GM18526 (cell line): Measurements from ENCODE around the gene EYS.

Experiments
- POLR2A ChIP-seq: IDR thresholded peaks from 3 replicates; pipeline ENCODE4 v1.6.1; 2011; ENCODE audit not compliant: insufficient read length; ENCODE audit errors: extremely low read depth

The EYS gene

GRCh38 chr6:63709148-63709547, 1997.9 kb downstream of the EYS start:
- no peak for TF ChIP-seq POLR2A

GRCh38 chr6:63708631-63709030, 1998.4 kb downstream of the EYS start:
- TF ChIP-seq POLR2A, result no peak

- no peak for TF ChIP-seq POLR2A
These were observed 2000.4 kb downstream of the EYS start for GRCh38 chr6:63706630-63707029.

- no peak for TF ChIP-seq POLR2A
These were observed 2001.3 kb downstream of the EYS start for GRCh38 chr6:63705707-63706106.

- no peak for TF ChIP-seq POLR2A
These were observed 2016.8 kb downstream of the EYS start for GRCh38 chr6:63690221-63690620.

- TF ChIP-seq POLR2A, result no peak
These were observed 2017.6 kb downstream of the EYS start for GRCh38 chr6:63689421-63689820.

- no peak for TF ChIP-seq POLR2A
These were observed 2021.3 kb downstream of the EYS start for GRCh38 chr6:63685446-63686379.

- no peak for TF ChIP-seq POLR2A
These were observed 2023.9 kb downstream of the EYS start for GRCh38 chr6:63683071-63683603.

- no peak for TF ChIP-seq POLR2A
These were observed 2029.7 kb downstream of the EYS start for GRCh38 chr6:63677282-63677681.

- TF ChIP-seq POLR2A, result no peak
These were observed 2030.5 kb downstream of the EYS start for GRCh38 chr6:63676412-63677114.

- TF ChIP-seq POLR2A, result no peak
These were observed 2031.9 kb downstream of the EYS start for GRCh38 chr6:63675138-63675537.

GRCh38 chr6:63674635-63675034, 2032.4 kb downstream of the EYS start:
- no peak for TF ChIP-seq POLR2A

- TF ChIP-seq POLR2A, result no peak
These were observed 2033.3 kb downstream of the EYS start for GRCh38 chr6:63673692-63674091.

- no peak for TF ChIP-seq POLR2A
These were observed 2034.4 kb downstream of the EYS start for GRCh38 chr6:63672582-63673129.

GRCh38 chr6:63671098-63671754, 2035.8 kb downstream of the EYS start:
- no peak for TF ChIP-seq POLR2A
